Brain microvascular endothelial cell (primary cell): ENCODE results near the gene BUD23.
A peak's percentile ranks its signal among the peaks of the same experiment; 100 is the strongest.
"Not testable (repeated sequence)": the region's sequence is repeated elsewhere in the genome, so short reads cannot be mapped to it uniquely, and the experiment has no call there.

Experiments
- DNase-seq: peaks from one replicate; pipeline ENCODE4 v3.0.0-alpha.2; 2020
- H3K27ac ChIP-seq: fragments of 250-450 bp; sonication (Bioruptor Pico); 2 replicates; pipeline ENCODE4 v1.5.1; 2020; ENCODE audit warnings: mild to moderate bottlenecking, moderate library complexity
- H3K27me3 ChIP-seq: fragments of 250-450 bp; sonication (Bioruptor Pico); replicated peaks from 2 replicates; pipeline ENCODE4 v1.5.1; 2020; ENCODE audit warnings: mild to moderate bottlenecking
- H3K36me3 ChIP-seq: fragments of 250-450 bp; sonication (Bioruptor Pico); replicated peaks from 2 replicates; pipeline ENCODE4 v1.5.1; 2020; ENCODE audit warnings: mild to moderate bottlenecking
- H3K4me3 ChIP-seq: 2 replicates; pipeline ENCODE4 v1.5.1; 2011; ENCODE audit warnings: low read depth, mild to moderate bottlenecking, control low read depth, low read length, moderate library complexity
- in situ Hi-C: cut with HindIII; loops from 2 replicates; pipeline ENCODE4 v1.10.0; 2017; ENCODE audit warnings: low sequenced_read_pairs, low pct_ligation_motif_present
- TF ChIP-seq, protein P1 (sequence below): IDR thresholded peaks from 2 replicates; pipeline ENCODE4 v1.5.1; 2011; ENCODE audit warnings: low read depth, mild to moderate bottlenecking, moderate library complexity, low read length, control low read depth, inconsistent platforms; ENCODE audit errors: missing control alignments

The BUD23 gene

DNA sequence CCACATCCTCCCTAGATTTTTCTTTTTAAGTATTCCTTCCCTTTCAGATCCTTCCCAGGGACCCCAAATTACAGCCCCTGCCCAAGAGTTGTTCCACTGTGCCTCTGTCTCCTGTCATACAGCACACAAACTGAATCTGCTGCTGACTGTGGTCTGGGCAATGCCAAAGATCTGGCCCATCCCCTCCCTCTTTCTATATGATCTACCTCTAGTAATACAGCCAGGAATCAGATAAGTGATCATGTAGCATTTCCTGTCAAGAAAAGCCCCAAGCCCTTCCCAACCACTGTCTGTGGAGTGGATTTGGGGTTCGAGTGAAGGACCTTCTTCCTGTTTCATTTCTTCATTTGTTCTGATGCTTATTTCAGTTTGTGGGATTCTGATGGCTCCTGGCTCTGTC lies 29.4 kb downstream of the BUD23 start:
- TF ChIP-seq, protein P1, sequence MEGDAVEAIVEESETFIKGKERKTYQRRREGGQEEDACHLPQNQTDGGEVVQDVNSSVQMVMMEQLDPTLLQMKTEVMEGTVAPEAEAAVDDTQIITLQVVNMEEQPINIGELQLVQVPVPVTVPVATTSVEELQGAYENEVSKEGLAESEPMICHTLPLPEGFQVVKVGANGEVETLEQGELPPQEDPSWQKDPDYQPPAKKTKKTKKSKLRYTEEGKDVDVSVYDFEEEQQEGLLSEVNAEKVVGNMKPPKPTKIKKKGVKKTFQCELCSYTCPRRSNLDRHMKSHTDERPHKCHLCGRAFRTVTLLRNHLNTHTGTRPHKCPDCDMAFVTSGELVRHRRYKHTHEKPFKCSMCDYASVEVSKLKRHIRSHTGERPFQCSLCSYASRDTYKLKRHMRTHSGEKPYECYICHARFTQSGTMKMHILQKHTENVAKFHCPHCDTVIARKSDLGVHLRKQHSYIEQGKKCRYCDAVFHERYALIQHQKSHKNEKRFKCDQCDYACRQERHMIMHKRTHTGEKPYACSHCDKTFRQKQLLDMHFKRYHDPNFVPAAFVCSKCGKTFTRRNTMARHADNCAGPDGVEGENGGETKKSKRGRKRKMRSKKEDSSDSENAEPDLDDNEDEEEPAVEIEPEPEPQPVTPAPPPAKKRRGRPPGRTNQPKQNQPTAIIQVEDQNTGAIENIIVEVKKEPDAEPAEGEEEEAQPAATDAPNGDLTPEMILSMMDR, result no peak
- in situ Hi-C loops, result no loop called here
- no peak for DNase-seq
- no peak overlapping the region for H3K4me3 ChIP-seq
- no peaks in the 10 kb centered on the region for H3K27me3 ChIP-seq
- H3K27ac ChIP-seq, result no peak overlapping the region
- peaks cover 74% of the 10 kb centered on the region for H3K36me3 ChIP-seq

DNA sequence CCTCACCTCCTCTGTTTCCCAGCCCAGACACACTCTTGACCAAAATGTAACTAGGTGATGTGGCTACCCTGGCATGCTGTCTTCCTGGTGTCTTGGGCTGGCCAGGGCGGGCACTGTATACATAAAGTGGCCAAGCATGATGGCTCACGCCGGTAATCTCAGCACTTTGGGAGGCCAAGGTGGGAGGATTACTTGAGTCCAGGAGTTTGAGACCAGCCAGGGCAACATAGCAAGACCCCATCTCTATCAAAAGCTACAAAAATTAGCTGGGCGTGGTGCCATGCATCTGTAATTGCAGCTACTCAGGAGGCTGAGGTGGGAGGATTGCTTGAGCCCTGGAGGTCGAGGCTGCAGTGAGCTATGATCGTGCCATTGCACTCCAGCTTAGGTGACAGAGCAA lies 29.9 kb downstream of the BUD23 start:
- H3K27ac ChIP-seq, H3K27me3 ChIP-seq, in situ Hi-C loops, DNase-seq, H3K4me3 ChIP-seq: not testable (repeated sequence)
- peaks cover 72% of the 10 kb centered on the region for H3K36me3 ChIP-seq

DNA sequence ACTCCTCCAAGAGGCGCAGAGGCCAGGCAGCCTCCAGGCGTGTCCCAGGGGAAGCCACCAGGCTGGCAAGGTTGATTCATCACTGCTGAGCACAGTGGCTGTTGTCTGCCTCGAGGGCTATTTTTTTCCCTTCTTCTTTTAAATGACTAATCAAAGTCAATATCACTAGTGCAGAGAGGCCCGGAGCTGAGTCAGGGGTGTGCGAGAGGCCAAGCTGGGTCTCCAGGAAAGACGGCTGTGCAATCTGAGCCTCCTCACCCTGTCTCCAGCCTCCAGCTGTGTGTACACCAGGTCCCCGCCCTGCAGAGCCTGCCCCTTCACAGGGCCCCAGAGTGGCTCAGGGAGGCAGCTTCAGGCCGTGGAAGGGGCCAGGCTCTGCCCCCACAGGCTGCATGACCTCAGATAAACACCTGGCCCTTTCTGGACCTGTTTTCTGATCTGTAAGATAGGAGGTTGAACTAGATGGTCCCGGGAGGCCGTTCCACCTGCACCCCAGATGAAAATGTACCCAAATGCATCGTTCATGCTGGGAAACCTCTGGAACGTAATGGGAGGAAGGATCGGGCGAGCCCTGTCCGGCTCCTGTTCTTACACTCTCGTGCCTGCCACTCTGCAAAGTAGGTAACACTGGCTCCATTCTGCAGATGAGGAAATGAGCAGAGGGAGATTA lies 32.4 kb downstream of the BUD23 start:
- TF ChIP-seq, protein P1, result no peak
- H3K4me3 ChIP-seq, result peak overlapping the region; percentile 88
- peaks cover 52% of the 10 kb centered on the region for H3K36me3 ChIP-seq
- H3K27me3 ChIP-seq, result no peaks in the 10 kb centered on the region
- peak overlapping the region; percentile 98 for H3K27ac ChIP-seq
- in situ Hi-C loops, result no loop called here
- peak; percentile 97 for DNase-seq

DNA sequence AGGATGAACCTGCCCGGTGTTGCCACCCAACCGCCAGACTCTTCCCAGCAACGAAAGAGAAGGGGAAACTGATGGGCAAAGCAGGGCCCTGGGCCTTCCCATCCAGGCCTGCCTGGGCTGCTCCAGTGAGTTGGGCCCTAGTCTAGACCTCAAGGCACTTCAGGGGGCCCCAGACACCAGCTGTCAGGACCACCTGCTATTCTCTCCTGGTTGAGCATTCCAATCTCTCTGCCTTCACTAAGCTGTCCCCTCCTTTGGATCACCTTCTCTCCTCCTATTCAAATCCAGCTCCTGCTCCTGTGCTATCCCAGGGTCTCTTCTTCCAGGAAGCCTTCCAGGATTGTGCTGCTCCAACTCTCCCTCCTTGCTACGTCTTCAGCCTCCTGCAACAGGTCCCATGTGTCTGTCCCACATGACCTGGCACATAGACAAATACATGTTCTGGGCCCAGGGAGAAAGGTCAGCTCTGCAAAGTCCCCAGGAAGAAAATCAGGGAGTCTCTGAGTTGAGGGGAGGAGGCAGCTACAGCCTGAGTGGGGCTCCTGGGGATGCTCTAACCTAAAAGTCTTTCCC lies 33.0 kb downstream of the BUD23 start:
- Histone ChIP-seq H3K4me3 (peak overlapping the region; percentile 88), H3K27ac (peak overlapping the region; percentile 98), H3K27me3 (no peaks in the 10 kb centered on the region), H3K36me3 (peaks cover 49% of the 10 kb centered on the region)
- in situ Hi-C loops, result no loop called here
- TF ChIP-seq, protein P1, result no peak
- DNase-seq, result peak; percentile 16

DNA sequence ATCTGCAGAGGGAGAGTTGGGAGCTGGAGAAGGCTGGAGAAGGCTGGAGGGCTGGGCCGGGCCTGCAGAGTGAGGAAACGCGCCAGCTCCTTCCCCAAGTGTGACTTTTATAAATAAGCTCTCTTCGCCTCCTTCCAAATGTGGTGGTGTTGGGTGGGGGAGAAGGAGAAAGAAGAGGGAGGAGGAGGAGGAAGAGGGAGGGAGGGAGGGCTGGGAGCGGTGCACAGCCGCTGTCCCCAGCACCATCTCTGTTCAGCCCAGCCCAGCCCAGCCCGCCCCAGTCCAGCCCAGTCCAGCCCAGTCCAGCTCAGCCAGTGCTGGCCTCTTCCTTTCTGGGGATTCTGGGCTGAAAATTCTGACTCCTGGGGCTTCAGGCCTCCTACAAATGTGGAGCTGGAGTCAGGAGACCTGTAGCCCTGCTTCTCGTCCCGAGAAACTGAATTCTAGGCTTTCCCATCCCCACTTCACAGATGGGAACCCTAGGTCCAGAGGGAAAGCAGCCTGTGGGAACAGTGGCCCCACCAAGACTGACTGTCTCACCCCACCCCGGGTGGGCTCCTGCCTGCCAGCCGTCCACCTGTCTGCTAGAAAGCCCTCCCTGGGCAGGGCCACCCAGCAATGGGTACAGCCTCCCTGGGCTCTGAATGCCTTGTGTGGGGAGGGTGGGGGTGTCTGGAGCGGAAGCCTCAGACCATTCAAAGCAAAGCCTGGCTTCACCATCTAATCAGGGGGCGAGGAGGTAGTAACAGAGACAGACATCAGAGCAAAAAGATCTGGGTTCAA lies 33.8 kb downstream of the BUD23 start:
- Histone ChIP-seq H3K27me3 (no peaks in the 10 kb centered on the region), H3K36me3 (peaks cover 42% of the 10 kb centered on the region), H3K4me3 (peak overlapping the region; percentile 88), H3K27ac (peak overlapping the region; percentile 98)
- in situ Hi-C loops, result no loop called here
- TF ChIP-seq, protein P1, result no peak
- peak; percentile 35 for DNase-seq

DNA sequence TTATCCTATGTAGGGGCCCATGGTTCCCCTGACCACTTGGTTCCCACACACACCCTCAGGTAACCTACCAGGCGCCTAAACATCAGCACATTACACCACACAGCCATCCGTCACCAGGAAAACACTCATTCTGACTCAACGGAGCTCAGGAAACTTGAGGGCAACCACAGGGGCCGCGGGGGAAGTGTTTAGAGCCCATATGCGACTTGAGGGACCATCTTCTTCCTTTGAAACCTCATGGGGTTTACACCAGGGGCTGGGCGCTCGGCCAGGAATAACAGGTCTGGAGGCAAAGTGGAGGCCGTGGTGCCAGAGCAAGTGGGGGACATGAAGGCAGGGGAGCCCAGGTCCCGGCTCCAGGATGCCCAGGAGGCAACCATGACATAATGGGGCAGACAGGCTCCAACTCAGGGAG lies 34.6 kb downstream of the BUD23 start:
- peak; percentile 94 for DNase-seq
- in situ Hi-C loops, result no loop called here
- Histone ChIP-seq H3K4me3 (peak overlapping the region; percentile 88), H3K27me3 (no peaks in the 10 kb centered on the region), H3K36me3 (peaks cover 34% of the 10 kb centered on the region), H3K27ac (peak overlapping the region; percentile 98)
- TF ChIP-seq, protein P1, result no peak
